Measurements from ENCODE around the gene CTSZ.

DNA sequence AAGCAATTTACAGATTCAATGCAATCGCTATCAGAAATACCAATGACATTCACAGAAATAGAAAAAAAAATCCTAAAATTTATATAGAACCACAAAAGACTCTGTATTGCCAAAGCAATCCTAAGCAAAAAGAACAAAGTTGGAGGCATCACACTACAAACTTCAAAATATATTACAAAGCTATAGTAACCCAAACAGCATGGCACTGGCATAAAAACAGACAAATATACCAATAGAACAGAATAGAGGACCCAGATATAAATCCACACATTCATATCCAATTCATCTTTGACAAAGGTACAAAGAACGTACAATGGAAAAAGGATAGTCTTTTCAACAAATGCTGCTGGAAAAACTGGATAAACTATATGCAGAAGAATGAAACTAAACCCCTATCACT lies 37.6 kb downstream of the CTSZ start:
- TF ChIP-seq POLR2A (IDR thresholded peaks at IDR 0.05; ENCODE audit: low read depth, low read length) (no peak), POLR2AphosphoS5 (IDR thresholded peaks at IDR 0.05; ENCODE audit: low read depth, low read length) (no peak), TAF1 (IDR thresholded peaks at IDR 0.05; ENCODE audit: borderline replicate concordance, low read depth, low read length) (no peak)

All from GM12892 (cell line).